Dendritic cell treated with granulocyte-macrophage colony-stimulating factor and Interleukin-4, amounts not matched to agents 40 ng/mL and 50 ng/mL, for 4 days (primary cell): ENCODE results near the gene RERG.

Experiments used
- H3K27ac Mint-ChIP-seq: one replicate; pipeline ENCODE4 v1.8.0; 2022; ENCODE audit warnings: mild to moderate bottlenecking, mixed read lengths
- H3K27me3 Mint-ChIP-seq: one replicate; pipeline ENCODE4 v1.8.0; 2022; ENCODE audit warnings: mild to moderate bottlenecking, mixed read lengths
- H3K36me3 Mint-ChIP-seq: one replicate; pipeline ENCODE4 v1.8.0; 2022; ENCODE audit warnings: low read depth, mixed read lengths
- H3K4me1 Mint-ChIP-seq: one replicate; pipeline ENCODE4 v1.8.0; 2022; ENCODE audit warnings: low read depth, mixed read lengths
- H3K4me3 Mint-ChIP-seq: one replicate; pipeline ENCODE4 v1.8.0; 2022; ENCODE audit warnings: mild to moderate bottlenecking, moderate library complexity, mixed read lengths
- H3K9me3 Mint-ChIP-seq: one replicate; pipeline ENCODE4 v1.8.0; 2022; ENCODE audit warnings: mixed read lengths
- intact Hi-C: fragments of 100-400 bp; cut with micrococcal nuclease; formaldehyde crosslinking; loops from one replicate; pipeline ENCODE4 v1.15.0; 2022

Gene RERG

DNA sequence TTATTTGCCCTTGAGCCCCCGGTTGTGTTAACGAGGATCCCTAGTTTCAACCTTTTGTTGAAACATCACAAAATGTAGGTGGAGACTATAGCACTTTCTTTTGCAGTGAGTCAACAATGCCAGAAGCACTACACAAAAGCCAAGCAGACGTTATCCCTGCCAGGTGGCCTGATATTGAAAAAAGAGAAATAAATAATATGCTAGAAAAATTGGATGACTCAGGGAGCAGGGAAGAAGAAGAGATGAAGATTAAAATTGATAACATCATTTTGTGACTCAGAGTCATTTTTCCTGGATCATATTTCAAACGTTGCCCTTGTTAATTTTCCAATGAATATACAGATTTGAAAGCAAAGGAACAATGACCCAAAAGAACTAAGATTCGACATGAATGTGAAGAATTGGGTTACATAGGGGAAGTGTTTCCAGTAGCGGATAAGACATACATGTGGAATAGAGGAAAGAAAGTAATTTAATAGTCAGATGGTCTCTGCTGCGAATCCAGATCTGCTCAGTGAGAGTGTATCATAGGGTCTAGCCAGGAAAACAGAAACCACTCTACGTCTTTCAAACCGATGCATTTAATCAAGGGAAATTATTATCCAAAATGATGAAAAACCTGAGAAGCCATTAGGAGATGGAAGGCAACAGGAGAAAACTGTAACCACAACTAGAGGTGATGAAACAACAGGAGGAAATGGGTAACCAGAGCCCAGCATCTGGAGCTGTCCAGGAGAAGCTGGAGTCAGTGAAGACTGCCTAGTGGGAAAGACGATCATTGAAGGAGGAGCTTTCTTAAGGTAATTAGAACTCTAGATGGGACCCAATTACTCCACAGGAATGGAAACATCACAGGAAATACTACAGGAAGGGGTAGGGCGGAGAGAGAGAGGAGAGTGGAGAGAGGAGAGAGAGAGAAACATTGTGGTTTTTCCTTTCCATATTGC is 57.9 kb downstream of the RERG start:
- intact Hi-C loops = no loop called here
- Mint-ChIP-seq H3K27me3 (peaks cover 3% of the 10 kb centered on the region), H3K4me1 (no peaks in the 10 kb centered on the region), H3K36me3 (no peaks in the 10 kb centered on the region), H3K9me3 (no peaks in the 10 kb centered on the region), H3K27ac (no peak overlapping the region), H3K4me3 (no peak overlapping the region)

DNA sequence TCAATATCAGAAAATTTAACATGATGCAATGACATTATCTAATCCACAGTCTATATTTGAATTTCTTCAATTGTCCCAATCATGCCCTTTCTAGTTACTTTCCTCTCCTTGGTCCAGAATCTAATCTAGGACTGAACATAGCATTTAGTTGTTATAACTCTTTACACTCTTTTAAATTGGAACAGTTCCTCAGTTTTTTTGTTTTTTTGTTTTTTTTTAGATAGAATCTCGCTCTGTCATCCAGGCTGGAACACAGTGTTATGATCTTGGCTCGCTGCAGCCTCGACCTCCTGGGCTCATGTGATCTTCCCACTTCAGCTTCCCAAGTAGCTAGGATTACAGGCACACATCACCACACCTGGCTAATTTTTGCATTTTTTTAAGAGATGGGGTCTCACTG is 63.1 kb downstream of the RERG start:
- Mint-ChIP-seq H3K4me3 (no peak overlapping the region), H3K4me1 (no peaks in the 10 kb centered on the region), H3K36me3 (no peaks in the 10 kb centered on the region), H3K27ac (no peak overlapping the region), H3K27me3 (peaks cover 2% of the 10 kb centered on the region), H3K9me3 (no peaks in the 10 kb centered on the region)
- intact Hi-C loops = no loop called here

DNA sequence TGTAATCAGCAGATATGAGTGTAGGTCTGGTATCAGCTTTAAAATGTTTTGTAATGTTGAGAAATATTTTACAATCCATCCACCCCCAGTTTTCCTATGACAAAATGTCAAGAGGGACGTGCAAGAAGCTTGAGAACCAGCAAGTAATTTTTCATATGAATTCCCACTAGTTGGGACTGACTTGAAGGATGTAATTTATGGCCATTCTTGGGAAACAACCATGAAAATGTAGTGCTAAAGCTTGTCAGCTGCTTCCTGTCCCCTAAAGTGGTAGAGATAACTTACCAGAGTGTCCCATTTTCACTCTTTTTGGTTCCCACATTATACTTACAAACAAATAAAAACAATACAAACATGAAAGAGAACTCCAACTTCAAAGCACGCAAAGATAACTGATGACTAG is 63.9 kb downstream of the RERG start:
- Mint-ChIP-seq H3K36me3 (no peaks in the 10 kb centered on the region), H3K27me3 (peaks cover 2% of the 10 kb centered on the region), H3K9me3 (no peaks in the 10 kb centered on the region), H3K4me1 (no peaks in the 10 kb centered on the region), H3K27ac (no peak overlapping the region), H3K4me3 (no peak overlapping the region)
- intact Hi-C loops = no loop called here

DNA sequence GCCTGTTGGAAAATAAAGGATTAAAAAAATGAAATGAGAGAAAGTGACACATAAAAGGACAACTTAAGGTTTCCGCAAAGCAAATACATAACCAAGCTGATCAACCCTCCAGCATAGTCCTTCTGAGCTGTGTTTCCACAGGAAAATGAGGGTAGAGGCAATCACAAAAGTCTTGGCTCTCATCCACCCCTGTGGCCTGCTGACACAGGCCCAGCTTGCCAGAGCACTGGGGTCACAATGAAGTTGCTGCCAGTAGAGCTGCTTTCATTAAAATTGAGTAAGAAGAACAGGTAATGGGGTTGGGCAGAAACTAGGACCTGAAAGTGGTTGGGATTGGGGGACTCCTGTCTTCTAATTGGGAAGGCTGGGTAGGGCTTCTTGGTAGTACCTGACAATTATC is 65.9 kb downstream of the RERG start:
- Mint-ChIP-seq H3K4me3 (no peak overlapping the region), H3K4me1 (no peaks in the 10 kb centered on the region), H3K9me3 (no peaks in the 10 kb centered on the region), H3K27me3 (no peaks in the 10 kb centered on the region), H3K36me3 (no peaks in the 10 kb centered on the region), H3K27ac (no peak overlapping the region)
- intact Hi-C loops = no loop called here

DNA sequence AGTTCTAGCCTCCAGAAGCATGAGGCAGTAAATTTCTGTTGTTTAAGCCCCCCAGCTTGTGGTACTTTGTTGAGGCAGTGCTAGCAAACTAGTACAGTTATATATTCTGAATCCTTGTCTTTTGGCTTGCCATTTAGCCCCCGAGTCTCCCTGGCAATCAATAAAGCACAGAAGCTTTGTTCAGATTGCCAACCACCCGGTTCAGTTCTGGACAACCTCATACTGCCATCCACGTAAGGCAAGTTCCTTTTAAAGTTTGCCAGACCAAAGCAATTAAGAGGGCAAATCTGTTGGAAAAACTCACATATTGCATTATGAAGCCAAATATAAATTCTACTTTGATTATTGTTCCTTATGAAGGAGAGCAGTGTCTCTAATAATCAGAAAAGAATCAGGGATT is 67.1 kb downstream of the RERG start:
- Mint-ChIP-seq H3K36me3 (no peaks in the 10 kb centered on the region), H3K9me3 (no peaks in the 10 kb centered on the region), H3K27ac (no peak overlapping the region), H3K4me1 (no peaks in the 10 kb centered on the region), H3K4me3 (no peak overlapping the region), H3K27me3 (no peaks in the 10 kb centered on the region)
- intact Hi-C loops = loop anchor here (5.0 kb wide), 1 partner anchor 63 kb away; no protein-coding TSS in a partner anchor

DNA sequence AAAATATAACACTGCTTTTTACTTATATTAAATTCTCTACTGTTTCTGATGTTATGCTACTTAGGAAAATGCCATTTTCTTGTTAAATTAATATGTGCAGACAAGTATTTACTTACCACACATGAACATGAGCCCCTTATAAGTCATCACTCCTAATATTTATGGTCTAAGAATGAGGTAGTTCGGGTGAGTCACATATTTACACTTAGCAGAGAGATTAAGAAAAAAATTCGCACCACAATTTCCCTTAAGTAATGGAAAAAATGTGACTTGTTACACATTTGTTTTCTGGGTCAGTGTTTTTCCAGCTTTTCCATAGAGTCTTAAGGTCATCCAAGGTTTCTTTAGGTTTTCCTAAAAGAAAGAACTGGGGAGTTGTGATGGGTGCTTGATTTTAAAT is 68.3 kb downstream of the RERG start:
- Mint-ChIP-seq H3K36me3 (no peaks in the 10 kb centered on the region), H3K4me1 (no peaks in the 10 kb centered on the region), H3K27me3 (no peaks in the 10 kb centered on the region), H3K9me3 (no peaks in the 10 kb centered on the region), H3K4me3 (no peak overlapping the region), H3K27ac (no peak overlapping the region)
- intact Hi-C loops = loop anchor here (5.0 kb wide), 1 partner anchor 64 kb away; no protein-coding TSS in a partner anchor

DNA sequence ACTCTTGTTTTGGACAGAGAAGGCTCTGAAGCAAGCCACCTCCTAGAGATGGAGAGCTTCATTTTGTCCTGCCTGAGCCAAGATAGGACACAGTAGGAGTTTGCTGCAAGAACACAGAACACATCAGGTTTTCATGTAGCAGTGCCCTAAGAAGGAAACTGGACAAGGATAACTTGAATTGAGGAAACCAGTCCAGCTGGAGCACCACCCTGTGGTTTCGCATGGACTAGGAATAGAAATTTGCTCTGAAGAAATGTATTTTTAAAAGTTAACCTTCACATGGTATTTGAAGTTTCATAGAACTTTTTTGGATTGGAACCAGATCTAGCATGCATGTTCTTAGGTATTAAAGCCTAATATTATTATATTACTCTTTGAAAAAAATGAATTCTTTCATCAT is 68.8 kb downstream of the RERG start:
- Mint-ChIP-seq H3K27ac (no peak overlapping the region), H3K27me3 (no peaks in the 10 kb centered on the region), H3K4me1 (no peaks in the 10 kb centered on the region), H3K9me3 (no peaks in the 10 kb centered on the region), H3K4me3 (no peak overlapping the region), H3K36me3 (no peaks in the 10 kb centered on the region)
- intact Hi-C loops = loop anchor here (5.0 kb wide), 1 partner anchor 65 kb away; no protein-coding TSS in a partner anchor

DNA sequence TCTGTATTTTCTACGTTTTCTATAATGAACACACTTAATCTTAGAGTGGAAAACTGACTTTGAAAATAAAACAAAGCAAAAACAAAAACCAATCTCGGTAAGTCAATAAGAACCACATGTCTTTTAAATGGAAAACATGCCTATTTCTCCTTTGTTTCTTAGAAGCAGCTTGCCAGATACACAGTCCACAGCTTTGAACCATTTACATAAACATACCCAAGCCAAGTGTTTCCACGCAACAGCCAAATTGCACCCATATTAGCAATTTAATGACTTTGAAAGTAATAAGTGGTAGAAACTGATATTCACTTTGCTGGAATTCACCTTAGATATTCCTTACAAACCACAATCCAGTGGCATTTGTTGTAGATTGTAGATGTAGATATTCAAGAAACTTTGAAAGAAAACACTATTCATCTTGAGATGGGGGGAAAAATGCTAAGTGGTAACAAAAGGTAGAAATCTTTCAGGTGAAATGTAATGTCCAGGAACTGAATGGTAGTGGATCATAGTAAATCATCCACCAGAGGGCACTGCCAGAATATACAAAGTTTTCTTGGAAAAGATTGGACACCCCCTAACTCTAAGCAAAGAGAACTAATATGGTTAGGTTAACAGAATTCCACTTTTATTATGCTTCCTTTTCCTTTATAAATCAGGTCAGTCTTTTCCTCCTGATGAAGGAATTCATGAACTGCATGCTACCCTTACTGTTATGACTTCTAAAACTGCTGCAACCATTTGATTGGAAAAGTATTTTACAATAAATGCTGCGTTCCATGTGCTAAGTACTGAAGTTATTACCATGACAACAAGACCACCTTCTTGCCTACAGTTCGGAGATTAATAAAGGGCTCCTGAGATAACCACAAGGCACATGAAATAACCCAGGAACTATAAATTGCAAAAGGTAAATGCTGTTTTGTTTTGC is 69.8 kb downstream of the RERG start:
- no peak overlapping the region for H3K4me3 Mint-ChIP-seq
- intact Hi-C loops = loop anchor here (5.0 kb wide), 1 partner anchor 66 kb away; no protein-coding TSS in a partner anchor
- no peak overlapping the region for H3K27ac Mint-ChIP-seq
- no peaks in the 10 kb centered on the region for H3K4me1 Mint-ChIP-seq
- H3K27me3 Mint-ChIP-seq = no peaks in the 10 kb centered on the region
- H3K9me3 Mint-ChIP-seq = no peaks in the 10 kb centered on the region
- H3K36me3 Mint-ChIP-seq = no peaks in the 10 kb centered on the region

DNA sequence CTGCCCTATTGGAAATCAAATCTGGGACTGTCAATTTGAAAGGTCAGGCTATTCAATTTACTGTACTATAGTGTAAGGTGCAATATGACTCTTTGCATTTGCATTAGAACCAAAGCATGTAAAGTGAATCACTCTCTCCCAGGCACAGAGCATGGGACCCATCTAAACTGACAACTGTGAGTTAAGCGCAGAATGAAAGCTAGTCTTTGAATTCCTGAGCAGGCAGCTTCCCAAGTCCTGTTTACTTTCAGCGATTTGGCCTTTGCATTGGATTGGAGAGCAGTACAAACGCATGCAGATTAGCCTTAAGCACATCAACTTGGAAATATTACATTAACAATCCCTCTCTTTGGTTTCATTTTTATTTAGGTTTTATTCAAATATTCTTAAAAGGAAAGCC is 74.6 kb downstream of the RERG start:
- H3K9me3 Mint-ChIP-seq = no peaks in the 10 kb centered on the region
- H3K36me3 Mint-ChIP-seq = no peaks in the 10 kb centered on the region
- H3K27ac Mint-ChIP-seq = no peak overlapping the region
- no peaks in the 10 kb centered on the region for H3K4me1 Mint-ChIP-seq
- H3K27me3 Mint-ChIP-seq = no peaks in the 10 kb centered on the region
- intact Hi-C loops = no loop called here
- no peak overlapping the region for H3K4me3 Mint-ChIP-seq

DNA sequence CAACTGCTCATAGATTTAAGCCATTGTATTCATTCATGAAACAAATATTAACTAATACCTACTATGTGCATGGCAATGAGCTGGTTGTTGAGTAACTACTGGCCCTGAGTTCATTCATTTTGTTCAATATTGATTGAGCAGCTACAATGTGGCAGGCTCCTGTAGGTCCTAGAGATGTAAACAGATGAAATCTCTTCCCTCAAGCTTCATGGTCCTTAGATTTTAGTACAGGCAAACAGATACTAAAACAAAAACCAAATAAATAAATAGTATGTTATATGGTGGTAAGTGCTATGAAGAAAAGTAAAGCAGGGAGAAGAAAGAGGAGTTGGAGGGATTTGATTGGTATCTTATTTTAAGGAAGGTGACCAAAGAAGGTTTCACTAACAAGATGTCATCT is 77.8 kb downstream of the RERG start:
- Mint-ChIP-seq H3K4me3 (no peak overlapping the region), H3K27me3 (no peaks in the 10 kb centered on the region), H3K36me3 (no peaks in the 10 kb centered on the region), H3K4me1 (no peaks in the 10 kb centered on the region), H3K27ac (no peak overlapping the region), H3K9me3 (no peaks in the 10 kb centered on the region)
- intact Hi-C loops = no loop called here

DNA sequence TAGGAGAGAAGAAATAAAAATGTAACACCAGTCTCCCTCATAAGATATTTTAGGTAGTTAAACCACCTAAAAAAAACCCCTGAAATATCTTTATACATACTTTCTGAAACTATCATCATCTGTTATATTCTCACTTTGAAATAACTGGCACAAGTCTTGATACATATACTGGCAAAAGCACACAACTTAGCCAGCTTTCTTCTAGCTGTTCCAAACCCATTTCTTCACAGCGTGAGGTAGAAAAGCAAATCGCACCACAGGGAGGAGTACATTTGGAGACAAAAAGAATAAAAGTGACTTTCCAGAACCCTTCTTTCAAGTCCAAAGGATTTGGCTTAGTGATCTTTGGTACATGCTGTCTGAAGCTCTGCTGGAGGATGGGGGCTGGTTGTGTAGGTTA is 78.5 kb downstream of the RERG start:
- no peaks in the 10 kb centered on the region for H3K27me3 Mint-ChIP-seq

DNA sequence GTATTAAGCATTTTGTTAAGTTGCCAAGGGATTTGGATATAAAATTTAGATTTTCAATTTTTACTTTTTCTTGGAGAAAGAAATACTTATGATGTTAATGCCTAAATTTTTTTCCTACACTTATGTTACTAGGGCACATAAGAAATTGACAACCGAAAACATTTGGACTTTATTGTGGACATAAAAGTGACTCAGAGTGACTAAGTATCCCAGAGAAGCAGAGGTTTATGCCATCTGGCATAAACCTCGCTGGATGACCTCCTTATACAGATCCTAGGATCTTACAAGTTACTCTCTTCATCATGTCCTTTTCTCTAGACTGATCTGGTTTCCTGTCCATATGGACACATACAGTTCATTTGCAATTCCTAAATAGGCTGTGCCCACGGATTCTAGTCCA is 89.8 kb downstream of the RERG start:
- H3K36me3 Mint-ChIP-seq = no peaks in the 10 kb centered on the region
- no peaks in the 10 kb centered on the region for H3K27me3 Mint-ChIP-seq
- H3K4me1 Mint-ChIP-seq = no peaks in the 10 kb centered on the region
- no peaks in the 10 kb centered on the region for H3K9me3 Mint-ChIP-seq
- no peak overlapping the region for H3K4me3 Mint-ChIP-seq
- intact Hi-C loops = no loop called here
- H3K27ac Mint-ChIP-seq = no peak overlapping the region

More for the DNA sequence above, 78.5 kb downstream of the RERG start:
- Mint-ChIP-seq H3K9me3 (no peaks in the 10 kb centered on the region), H3K36me3 (no peaks in the 10 kb centered on the region), H3K27ac (no peak overlapping the region), H3K4me3 (no peak overlapping the region), H3K4me1 (no peaks in the 10 kb centered on the region)
- intact Hi-C loops = no loop called here

DNA sequence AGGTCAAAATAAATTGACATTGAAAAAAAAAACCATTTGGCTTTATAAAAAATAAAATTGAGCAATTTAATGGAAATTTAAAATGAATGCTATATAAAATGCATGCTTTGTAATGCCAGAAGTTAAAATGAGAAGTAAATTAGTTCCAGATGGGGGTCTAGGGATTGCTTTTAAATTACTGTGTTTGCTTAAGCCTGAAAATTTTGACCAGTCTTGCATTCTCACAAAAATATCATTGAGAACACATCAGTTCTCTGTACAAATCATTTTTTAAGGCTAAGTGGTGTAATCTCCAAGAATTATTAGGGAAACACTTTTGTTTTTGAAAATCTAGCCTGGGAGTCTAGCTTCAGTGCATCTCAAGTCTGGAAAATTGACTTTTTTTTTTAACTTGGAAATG is 90.7 kb downstream of the RERG start:
- Mint-ChIP-seq H3K4me3 (no peak overlapping the region), H3K27me3 (no peaks in the 10 kb centered on the region), H3K36me3 (no peaks in the 10 kb centered on the region), H3K9me3 (no peaks in the 10 kb centered on the region), H3K27ac (no peak overlapping the region), H3K4me1 (no peaks in the 10 kb centered on the region)
- intact Hi-C loops = no loop called here

DNA sequence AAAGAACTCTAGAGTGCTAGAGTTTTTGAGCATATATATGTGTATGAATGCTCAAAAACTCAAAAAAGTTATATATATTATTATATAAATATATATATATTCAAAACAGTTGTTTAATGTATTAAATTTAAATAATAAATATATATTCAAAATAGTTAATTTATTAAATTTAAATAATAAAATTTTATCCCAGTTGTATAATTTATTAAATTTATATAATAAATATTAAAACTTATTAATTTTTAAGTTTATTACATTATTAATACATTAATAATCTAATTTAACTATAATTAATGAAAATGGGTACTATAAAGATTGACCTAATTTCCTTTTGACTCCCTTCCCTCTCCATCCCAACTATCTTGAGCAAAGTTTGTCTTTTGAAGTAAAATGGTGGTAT is 97.8 kb downstream of the RERG start:
- Mint-ChIP-seq H3K9me3 (no peaks in the 10 kb centered on the region), H3K36me3 (no peaks in the 10 kb centered on the region)

More for the DNA sequence above, 97.8 kb downstream of the RERG start:
- no peak overlapping the region for H3K4me3 Mint-ChIP-seq
- no peak overlapping the region for H3K27ac Mint-ChIP-seq
- H3K4me1 Mint-ChIP-seq = no peaks in the 10 kb centered on the region
- H3K27me3 Mint-ChIP-seq = no peaks in the 10 kb centered on the region
- intact Hi-C loops = no loop called here
